Type B pancreatic cell (in vitro differentiated cells): ENCODE data around the gene TNNC1. TPM values are rescaled to one million over a fixed set of nuclear protein-coding genes. Genes with fewer than 3 reads are reported as not detected.

Experiments used
- DNase-seq: peaks from one replicate; pipeline ENCODE4 v3.0.0; 2021; ENCODE audit warnings: mixed read lengths; ENCODE audit not compliant: unreplicated experiment; ENCODE audit errors: extremely low spot score
- H3K27ac Mint-ChIP-seq: 2 replicates; pipeline ENCODE4 v1.8.0; 2021; ENCODE audit warnings: mild to moderate bottlenecking, mixed read lengths
- H3K27me3 Mint-ChIP-seq: 2 replicates; pipeline ENCODE4 v1.8.0; 2021; ENCODE audit warnings: mixed read lengths
- H3K36me3 Mint-ChIP-seq: 2 replicates; pipeline ENCODE4 v1.8.0; 2021; ENCODE audit warnings: mixed read lengths
- H3K4me1 Mint-ChIP-seq: one replicate; pipeline ENCODE4 v1.8.0; 2021; ENCODE audit warnings: mixed read lengths; ENCODE audit not compliant: unreplicated experiment
- H3K4me3 Mint-ChIP-seq: 2 replicates; pipeline ENCODE4 v1.8.0; 2021; ENCODE audit warnings: mild to moderate bottlenecking, mixed read lengths
- H3K9me3 Mint-ChIP-seq: 2 replicates; pipeline ENCODE4 v1.8.0; 2021; ENCODE audit warnings: mixed read lengths
- total RNA-seq: library from RNA; stranded (reverse); gene quantifications from 2 replicates; pipeline ENCODE4 v1.2.1, GENCODE V29; 2021; ENCODE audit warnings: low replicate concordance
- TF ChIP-seq, protein P1 (sequence below): fragments of 200-600 bp; sonication (generic); conservative IDR thresholded peaks from 2 replicates; pipeline ENCODE4 v1.5.0; 2021; ENCODE audit warnings: antibody characterized with exemption, mild to moderate bottlenecking

Gene TNNC1
- total RNA-seq, 1 donor from 2014 or later = 6.6 TPM

DNA sequence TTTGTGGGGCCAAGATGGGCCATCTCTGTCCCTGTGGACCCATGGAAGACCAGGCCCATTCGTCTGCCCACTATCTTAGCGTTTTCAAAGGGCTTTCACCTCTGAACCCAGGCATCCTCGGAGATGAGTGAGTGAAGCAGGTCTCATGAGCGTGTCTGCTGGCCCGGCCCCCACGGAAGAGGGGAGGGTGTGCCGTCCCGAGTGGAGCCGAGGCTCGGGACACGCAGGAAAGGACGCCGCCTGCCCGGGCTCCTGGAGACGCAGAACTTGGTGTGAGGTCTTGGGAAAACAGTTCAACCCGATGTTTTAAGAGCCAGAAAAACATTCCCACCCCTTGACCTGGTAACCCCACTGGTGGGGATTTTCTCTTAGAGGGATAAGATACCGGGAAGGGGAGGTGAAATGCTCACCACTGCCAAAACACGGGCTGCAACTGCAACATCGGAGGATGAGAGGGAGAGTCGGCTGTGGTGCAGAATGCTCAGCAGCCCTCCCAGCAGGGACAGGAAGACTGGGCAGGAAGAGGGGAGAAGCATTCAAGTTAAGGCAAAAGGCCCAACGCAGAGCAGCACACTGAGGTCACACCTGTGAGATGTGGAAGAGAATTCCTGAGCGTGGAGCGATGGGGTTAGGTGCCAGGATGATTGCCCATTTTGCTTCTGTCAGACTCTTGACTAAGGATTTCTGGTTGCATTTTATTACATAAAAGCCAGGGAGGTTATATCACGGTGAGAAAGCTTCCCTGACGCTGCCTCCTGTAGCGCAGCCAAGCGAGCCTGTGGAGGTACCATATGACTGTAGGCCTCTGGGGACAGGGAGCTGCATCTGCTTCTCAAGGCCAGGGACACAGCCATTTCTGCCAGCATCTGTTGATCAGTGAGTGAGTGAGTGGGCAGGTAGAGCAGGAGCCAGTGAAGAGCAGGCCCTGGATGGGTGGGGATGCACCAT lies 27.2 kb upstream of the TNNC1 start:
- H3K27me3 Mint-ChIP-seq = no peaks in the 10 kb centered on the region
- H3K4me1 Mint-ChIP-seq = peaks cover 28% of the 10 kb centered on the region
- no peak for DNase-seq
- no peaks in the 10 kb centered on the region for H3K9me3 Mint-ChIP-seq
- TF ChIP-seq, protein P1, sequence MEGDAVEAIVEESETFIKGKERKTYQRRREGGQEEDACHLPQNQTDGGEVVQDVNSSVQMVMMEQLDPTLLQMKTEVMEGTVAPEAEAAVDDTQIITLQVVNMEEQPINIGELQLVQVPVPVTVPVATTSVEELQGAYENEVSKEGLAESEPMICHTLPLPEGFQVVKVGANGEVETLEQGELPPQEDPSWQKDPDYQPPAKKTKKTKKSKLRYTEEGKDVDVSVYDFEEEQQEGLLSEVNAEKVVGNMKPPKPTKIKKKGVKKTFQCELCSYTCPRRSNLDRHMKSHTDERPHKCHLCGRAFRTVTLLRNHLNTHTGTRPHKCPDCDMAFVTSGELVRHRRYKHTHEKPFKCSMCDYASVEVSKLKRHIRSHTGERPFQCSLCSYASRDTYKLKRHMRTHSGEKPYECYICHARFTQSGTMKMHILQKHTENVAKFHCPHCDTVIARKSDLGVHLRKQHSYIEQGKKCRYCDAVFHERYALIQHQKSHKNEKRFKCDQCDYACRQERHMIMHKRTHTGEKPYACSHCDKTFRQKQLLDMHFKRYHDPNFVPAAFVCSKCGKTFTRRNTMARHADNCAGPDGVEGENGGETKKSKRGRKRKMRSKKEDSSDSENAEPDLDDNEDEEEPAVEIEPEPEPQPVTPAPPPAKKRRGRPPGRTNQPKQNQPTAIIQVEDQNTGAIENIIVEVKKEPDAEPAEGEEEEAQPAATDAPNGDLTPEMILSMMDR = no peak
- no peak overlapping the region for H3K27ac Mint-ChIP-seq
- no peak overlapping the region for H3K4me3 Mint-ChIP-seq
- H3K36me3 Mint-ChIP-seq = peaks cover 17% of the 10 kb centered on the region

DNA sequence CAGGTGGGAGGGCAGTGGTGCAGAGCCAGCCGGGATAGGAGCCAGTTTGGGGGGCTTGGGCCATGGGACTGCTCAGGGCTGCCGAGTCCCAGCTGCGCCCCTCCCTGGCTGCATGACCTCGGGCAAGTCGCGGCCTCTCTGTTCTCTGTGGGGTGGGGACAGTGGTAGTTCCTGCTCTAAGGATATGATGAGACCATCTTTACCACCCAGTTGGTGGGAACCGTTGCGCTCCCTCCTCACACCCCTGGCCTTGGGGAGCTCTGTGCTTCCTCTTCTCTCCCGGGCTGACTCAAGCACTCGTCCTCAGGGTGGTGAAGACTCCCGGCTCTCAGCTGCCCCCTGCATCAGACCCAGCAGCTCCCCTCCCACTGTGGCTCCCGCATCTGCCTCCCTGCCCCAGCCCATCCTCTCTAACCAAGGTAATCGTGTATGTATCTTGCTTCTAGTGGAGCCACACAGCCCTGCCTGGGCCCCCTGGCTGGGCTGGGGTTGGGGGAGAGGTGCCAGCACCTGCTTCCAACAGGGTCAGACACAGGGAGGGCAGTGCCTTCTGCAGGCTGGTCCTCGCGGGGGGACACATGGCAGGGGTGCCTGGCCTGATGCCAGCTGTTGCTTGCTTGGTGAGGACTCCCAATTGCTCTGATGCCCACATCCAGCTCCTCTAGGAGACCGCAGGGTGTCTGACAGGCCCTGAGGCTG lies 26.2 kb upstream of the TNNC1 start:
- H3K9me3 Mint-ChIP-seq = no peaks in the 10 kb centered on the region
- H3K27me3 Mint-ChIP-seq = no peaks in the 10 kb centered on the region
- no peak overlapping the region for H3K27ac Mint-ChIP-seq

DNA sequence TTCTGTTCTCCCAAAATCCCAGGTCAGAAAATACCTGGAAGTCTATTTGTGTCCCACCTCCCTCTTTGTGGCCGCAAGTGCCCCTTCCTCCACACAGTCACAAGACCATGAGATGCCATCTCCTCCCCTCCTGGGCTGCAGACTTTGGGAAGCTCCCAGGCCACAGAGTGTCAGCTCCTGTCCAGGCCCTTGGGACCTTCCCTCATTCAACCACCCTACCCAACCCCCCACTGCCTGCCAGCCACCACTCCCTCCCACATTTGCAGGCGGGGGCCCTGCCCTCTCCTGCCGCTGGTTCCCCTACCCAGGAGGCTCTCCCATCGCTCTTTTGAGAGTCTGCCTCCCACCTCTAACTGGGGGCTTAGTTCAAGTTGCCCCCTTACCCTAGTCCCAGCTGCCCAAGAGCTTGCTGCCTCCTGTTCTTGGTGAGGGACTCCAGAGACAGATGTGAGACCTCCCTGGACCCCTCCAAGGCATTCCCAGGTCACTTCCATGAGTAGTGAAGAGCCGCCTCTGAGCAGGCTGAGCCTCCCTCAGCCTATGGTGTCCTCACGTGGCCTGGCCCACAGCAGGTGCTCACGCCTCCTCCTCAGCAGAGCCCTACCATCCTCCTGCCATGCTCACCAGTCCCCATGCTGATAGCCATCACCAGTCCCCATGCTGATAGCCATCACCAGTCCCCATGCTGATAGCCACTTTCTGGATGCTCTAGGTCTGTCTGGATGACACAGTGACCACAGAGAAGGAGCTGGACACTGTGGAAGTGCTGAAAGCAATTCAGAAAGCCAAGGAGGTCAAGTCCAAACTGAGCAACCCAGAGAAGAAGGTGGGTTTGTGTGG lies 25.4 kb upstream of the TNNC1 start:
- no peak overlapping the region for H3K4me3 Mint-ChIP-seq
- H3K27ac Mint-ChIP-seq = no peak overlapping the region
- H3K9me3 Mint-ChIP-seq = no peaks in the 10 kb centered on the region
- peaks cover 23% of the 10 kb centered on the region for H3K4me1 Mint-ChIP-seq
- TF ChIP-seq, protein P1 = no peak
- H3K27me3 Mint-ChIP-seq = no peaks in the 10 kb centered on the region
- DNase-seq = no peak
- H3K36me3 Mint-ChIP-seq = peaks cover 24% of the 10 kb centered on the region

More for the DNA sequence above, 26.2 kb upstream of the TNNC1 start:
- H3K36me3 Mint-ChIP-seq = peaks cover 22% of the 10 kb centered on the region
- peaks cover 28% of the 10 kb centered on the region for H3K4me1 Mint-ChIP-seq
- no peak for DNase-seq
- H3K4me3 Mint-ChIP-seq = no peak overlapping the region
- TF ChIP-seq, protein P1 = no peak

DNA sequence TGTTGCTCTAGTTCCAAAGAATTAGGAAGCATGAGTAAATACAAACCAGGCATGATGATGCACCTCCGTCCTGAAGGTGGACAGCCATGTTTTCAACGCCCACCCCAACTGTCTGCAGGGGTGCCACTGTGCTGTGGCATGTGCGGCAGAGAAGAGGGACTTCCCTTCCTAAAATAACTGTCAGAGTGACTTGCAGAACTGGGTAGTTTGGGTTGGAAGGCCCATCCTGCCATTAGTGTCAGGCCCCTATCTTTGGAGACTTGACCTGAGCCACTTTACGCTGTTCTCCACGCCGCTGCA lies 23.9 kb upstream of the TNNC1 start:
- TF ChIP-seq, protein P1 = no peak
- no peak overlapping the region for H3K4me3 Mint-ChIP-seq
- H3K27ac Mint-ChIP-seq = no peak overlapping the region
- H3K27me3 Mint-ChIP-seq = no peaks in the 10 kb centered on the region
- peaks cover 27% of the 10 kb centered on the region for H3K36me3 Mint-ChIP-seq
- DNase-seq = no peak
- no peaks in the 10 kb centered on the region for H3K9me3 Mint-ChIP-seq
- H3K4me1 Mint-ChIP-seq = peaks cover 8% of the 10 kb centered on the region

DNA sequence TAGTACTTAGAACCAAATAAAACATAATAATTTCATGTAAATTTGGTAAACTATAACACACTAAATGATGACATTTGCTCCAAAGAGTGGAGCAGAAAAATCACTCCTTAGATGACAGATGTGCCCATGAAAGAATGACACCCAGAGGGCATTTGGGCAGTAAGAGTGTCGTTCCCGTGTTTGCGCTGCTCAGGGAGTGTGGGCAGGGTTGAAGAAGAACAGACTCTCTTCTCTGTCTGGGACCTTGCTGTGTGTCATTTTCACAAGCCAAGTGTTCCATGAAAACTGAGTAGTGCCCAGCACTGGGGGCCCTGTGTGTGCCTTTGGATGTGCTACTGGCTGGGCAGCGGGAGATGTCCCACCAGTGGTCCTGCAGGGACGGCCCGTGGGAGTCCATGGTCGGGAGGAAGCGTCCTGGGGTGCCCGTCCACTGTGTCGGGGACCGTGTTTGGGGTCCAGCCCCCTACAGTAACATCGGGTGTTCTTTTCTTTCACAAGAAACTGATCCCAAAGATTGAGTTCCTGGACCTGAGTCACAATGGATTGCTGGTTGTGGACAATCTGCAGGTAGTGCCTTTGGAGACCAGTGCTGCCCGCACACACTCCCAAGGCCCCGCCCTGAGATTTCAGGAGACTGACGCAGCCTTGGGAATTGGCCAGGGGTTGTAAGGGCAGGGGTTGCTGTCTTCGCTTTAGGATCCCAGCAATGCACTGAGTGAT lies 23.4 kb upstream of the TNNC1 start:
- H3K9me3 Mint-ChIP-seq = no peaks in the 10 kb centered on the region
- no peak overlapping the region for H3K4me3 Mint-ChIP-seq
- TF ChIP-seq, protein P1 = no peak
- peaks cover 27% of the 10 kb centered on the region for H3K36me3 Mint-ChIP-seq
- H3K4me1 Mint-ChIP-seq = peaks cover 3% of the 10 kb centered on the region
- H3K27me3 Mint-ChIP-seq = no peaks in the 10 kb centered on the region
- no peak overlapping the region for H3K27ac Mint-ChIP-seq
- no peak for DNase-seq
